HEK293T (cell line): ENCODE data around the gene KANK2.

ENCODE experiments used
- ARNT ChIP-seq: fragments of 450-650 bp; IDR thresholded peaks from 2 replicates; pipeline ENCODE4 v1.6.1; 2017; ENCODE audit warnings: mild to moderate bottlenecking
- BHLHE40 ChIP-seq: fragments of 450-650 bp; IDR thresholded peaks from 2 replicates; pipeline ENCODE4 v1.6.1; 2016; ENCODE audit warnings: mild to moderate bottlenecking, moderate library complexity, borderline replicate concordance
- ELF4 ChIP-seq: fragments of 450-650 bp; IDR thresholded peaks from 2 replicates; pipeline ENCODE4 v1.6.1; 2017; ENCODE audit warnings: antibody characterized with exemption
- FOXA1 ChIP-seq: fragments of 450-650 bp; IDR thresholded peaks from 2 replicates; pipeline ENCODE4 v1.6.1; 2016; ENCODE audit warnings: mild to moderate bottlenecking
- FOXK2 ChIP-seq: fragments of 450-650 bp; IDR thresholded peaks from 2 replicates; pipeline ENCODE4 v1.6.1; 2016; ENCODE audit warnings: mild to moderate bottlenecking
- LEF1 ChIP-seq: fragments of 450-650 bp; IDR thresholded peaks from 2 replicates; pipeline ENCODE4 v1.6.1; 2017; ENCODE audit warnings: mild to moderate bottlenecking, borderline replicate concordance
- NFRKB ChIP-seq: fragments of 450-650 bp; IDR thresholded peaks from 2 replicates; pipeline ENCODE4 v1.6.1; 2016; ENCODE audit warnings: mild to moderate bottlenecking, moderate library complexity
- SUZ12 ChIP-seq: fragments of 450-650 bp; IDR thresholded peaks from 2 replicates; pipeline ENCODE4 v1.6.1; 2016; ENCODE audit warnings: mild to moderate bottlenecking
- TF ChIP-seq, protein P1 (sequence below): fragments of 450-650 bp; IDR thresholded peaks from 2 replicates; pipeline ENCODE4 v1.6.1; 2016

- no peak for TF ChIP-seq ARNT
- no peak for TF ChIP-seq NFRKB
- TF ChIP-seq FOXK2 = no peak
- TF ChIP-seq BHLHE40 = no peak
- TF ChIP-seq SUZ12 = no peak
- TF ChIP-seq ELF4 = no peak
- TF ChIP-seq LEF1 = no peak
- TF ChIP-seq, protein P1, sequence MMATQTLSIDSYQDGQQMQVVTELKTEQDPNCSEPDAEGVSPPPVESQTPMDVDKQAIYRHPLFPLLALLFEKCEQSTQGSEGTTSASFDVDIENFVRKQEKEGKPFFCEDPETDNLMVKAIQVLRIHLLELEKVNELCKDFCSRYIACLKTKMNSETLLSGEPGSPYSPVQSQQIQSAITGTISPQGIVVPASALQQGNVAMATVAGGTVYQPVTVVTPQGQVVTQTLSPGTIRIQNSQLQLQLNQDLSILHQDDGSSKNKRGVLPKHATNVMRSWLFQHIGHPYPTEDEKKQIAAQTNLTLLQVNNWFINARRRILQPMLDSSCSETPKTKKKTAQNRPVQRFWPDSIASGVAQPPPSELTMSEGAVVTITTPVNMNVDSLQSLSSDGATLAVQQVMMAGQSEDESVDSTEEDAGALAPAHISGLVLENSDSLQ = no peak
- TF ChIP-seq FOXA1 = no peak
Measured at GRCh38 chr19:11227195-11227886, 30.0 kb upstream of the KANK2 start.
